NCI-H128 (cell line): Measurements from ENCODE around the gene ZDHHC8.

Source experiments
- DNase-seq: peaks from one replicate; lab custom pipeline; 2025; ENCODE audit not compliant: unreplicated experiment; lab: John Stamatoyannopoulos, UW

ZDHHC8 gene

GRCh38 chr22:20113551-20114310, 17.9 kb upstream of the ZDHHC8 start:
- DNase-seq = no peak

- DNase-seq = no peak
These were observed 16.8 kb upstream of the ZDHHC8 start for GRCh38 chr22:20114506-20115475.

GRCh38 chr22:20115691-20116375, 15.8 kb upstream of the ZDHHC8 start, which contains the start of gene RANBP1:
Gene RANBP1 (plus strand): TSS chr22:20116104. CDS start chr22:20116185, 81 bp downstream.
- no peak for DNase-seq

- DNase-seq = no peak
These were observed 15.1 kb upstream of the ZDHHC8 start for GRCh38 chr22:20116376-20116950.

GRCh38 chr22:20116951-20117632, 14.5 kb upstream of the ZDHHC8 start, which contains the start of gene TRMT2A:
Gene TRMT2A (minus strand): TSS chr22:20117226. CDS start chr22:20116906, 320 bp downstream.
- peak; percentile 90 for DNase-seq

- DNase-seq = no peak
These were observed 13.8 kb upstream of the ZDHHC8 start for GRCh38 chr22:20117633-20118299.

GRCh38 chr22:20118300-20119020, 13.1 kb upstream of the ZDHHC8 start:
- DNase-seq = no peak

- no peak for DNase-seq
These were observed 9.7 kb upstream of the ZDHHC8 start for GRCh38 chr22:20121856-20122415.

- DNase-seq = no peak
These were observed 8.1 kb upstream of the ZDHHC8 start for GRCh38 chr22:20123366-20124082.

GRCh38 chr22:20124083-20124787, 7.4 kb upstream of the ZDHHC8 start:
- DNase-seq = no peak

- DNase-seq = no peak
These were observed 6.1 kb upstream of the ZDHHC8 start for GRCh38 chr22:20125201-20126174.

- no peak for DNase-seq
These were observed 5.1 kb upstream of the ZDHHC8 start for GRCh38 chr22:20126284-20127029.

- DNase-seq = no peak
These were observed 4.2 kb upstream of the ZDHHC8 start for GRCh38 chr22:20127318-20127868.

GRCh38 chr22:20127869-20128618, 3.6 kb upstream of the ZDHHC8 start:
- DNase-seq = no peak

GRCh38 chr22:20128619-20128901, 3.0 kb upstream of the ZDHHC8 start:
- DNase-seq = no peak
